Activated CD4-positive, alpha-beta T cell treated with anti-CD3 and anti-CD28 coated beads, Interleukin-2, amount 10 ng/mL, durations not matched to agents 7 days and 5 days (primary cell): Measurements from ENCODE around the gene TCF4. TPM values are rescaled to one million over a fixed set of nuclear protein-coding genes. Genes with fewer than 3 reads are reported as not detected.

Experiments
- CTCF ChIA-PET: fragments of 350-600 bp; sonication (Branson Sonifier 250); formaldehyde crosslinking; loops from one replicate; lab custom pipeline; 2021; ENCODE audit warnings: antibody characterized with exemption; lab: Charles Lee
- POLR2A ChIA-PET: fragments of 350-600 bp; sonication (Branson Sonifier 250); formaldehyde crosslinking; loops from one replicate; lab custom pipeline; 2021; ENCODE audit warnings: antibody characterized with exemption; lab: Charles Lee
- DNase-seq: peaks from one replicate; pipeline ENCODE4 v3.0.0-alpha.2; 2020
- H3K27ac Mint-ChIP-seq: one replicate; pipeline ENCODE4 v1.8.0; 2021; ENCODE audit warnings: mild to moderate bottlenecking, moderate library complexity, mixed read lengths
- H3K27me3 Mint-ChIP-seq: one replicate; pipeline ENCODE4 v1.8.0; 2021; ENCODE audit warnings: mixed read lengths
- H3K36me3 Mint-ChIP-seq: one replicate; pipeline ENCODE4 v1.8.0; 2021; ENCODE audit warnings: low read depth, mixed read lengths
- H3K4me1 Mint-ChIP-seq: one replicate; pipeline ENCODE4 v1.8.0; 2021; ENCODE audit warnings: mixed read lengths
- H3K4me3 Mint-ChIP-seq: one replicate; pipeline ENCODE4 v1.8.0; 2021; ENCODE audit warnings: mild to moderate bottlenecking, moderate library complexity, mixed read lengths
- H3K9me3 Mint-ChIP-seq: one replicate; pipeline ENCODE4 v1.8.0; 2021; ENCODE audit warnings: mixed read lengths
- total RNA-seq, 2 experiments: library from RNA; stranded (reverse); gene quantifications; one replicate each; pipeline ENCODE4 v1.2.3, GENCODE V29; 2021

Gene TCF4
- total RNA-seq, 2 experiments from 2014 or later: 1.7 to 2.4 TPM

- no peak for DNase-seq
- Mint-ChIP-seq H3K27me3 (peaks cover 1% of the 10 kb centered on the region), H3K9me3 (no peaks in the 10 kb centered on the region), H3K4me1 (no peaks in the 10 kb centered on the region), H3K27ac (no peak overlapping the region), H3K4me3 (no peak overlapping the region), H3K36me3 (no peaks in the 10 kb centered on the region)
- POLR2A ChIA-PET: no interaction called here
- CTCF ChIA-PET: no interaction called here
Measured at GRCh38 chr18:55465313-55465712, 122.7 kb downstream of the TCF4 start.

- Mint-ChIP-seq H3K9me3 (no peaks in the 10 kb centered on the region), H3K4me1 (no peaks in the 10 kb centered on the region), H3K27ac (no peak overlapping the region), H3K27me3 (peaks cover 5% of the 10 kb centered on the region), H3K4me3 (no peak overlapping the region), H3K36me3 (no peaks in the 10 kb centered on the region)
- no peak for DNase-seq
- CTCF ChIA-PET: no interaction called here
- POLR2A ChIA-PET: no interaction called here
Measured at GRCh38 chr18:55464581-55464980, 123.4 kb downstream of the TCF4 start.

- POLR2A ChIA-PET: no interaction called here
- Mint-ChIP-seq H3K36me3 (no peaks in the 10 kb centered on the region), H3K27me3 (peaks cover 4% of the 10 kb centered on the region), H3K9me3 (no peaks in the 10 kb centered on the region), H3K4me3 (no peak overlapping the region), H3K27ac (no peak overlapping the region), H3K4me1 (no peaks in the 10 kb centered on the region)
- CTCF ChIA-PET: no interaction called here
- no peak for DNase-seq
Measured at GRCh38 chr18:55462652-55463051, 125.3 kb downstream of the TCF4 start.

GRCh38 chr18:55461848-55462247 is 126.1 kb downstream of the TCF4 start:
- CTCF ChIA-PET: no interaction called here
- Mint-ChIP-seq H3K27me3 (peaks cover 4% of the 10 kb centered on the region), H3K9me3 (no peaks in the 10 kb centered on the region), H3K27ac (no peak overlapping the region), H3K36me3 (no peaks in the 10 kb centered on the region), H3K4me3 (no peak overlapping the region), H3K4me1 (no peaks in the 10 kb centered on the region)
- POLR2A ChIA-PET: no interaction called here
- DNase-seq: no peak

GRCh38 chr18:55458456-55459203 is 129.4 kb downstream of the TCF4 start:
- H3K9me3 Mint-ChIP-seq: no peaks in the 10 kb centered on the region
- H3K4me3 Mint-ChIP-seq: no peak overlapping the region
- no peak for DNase-seq
- H3K36me3 Mint-ChIP-seq: no peaks in the 10 kb centered on the region
- CTCF ChIA-PET: no interaction called here
- H3K27ac Mint-ChIP-seq: no peak overlapping the region
- no peaks in the 10 kb centered on the region for H3K4me1 Mint-ChIP-seq
- POLR2A ChIA-PET: no interaction called here
- peaks cover 4% of the 10 kb centered on the region for H3K27me3 Mint-ChIP-seq

- H3K27ac Mint-ChIP-seq: no peak overlapping the region
- DNase-seq: no peak
- no peak overlapping the region for H3K4me3 Mint-ChIP-seq
- peaks cover 4% of the 10 kb centered on the region for H3K27me3 Mint-ChIP-seq
- H3K4me1 Mint-ChIP-seq: no peaks in the 10 kb centered on the region
- CTCF ChIA-PET: no interaction called here
- POLR2A ChIA-PET: no interaction called here
- no peaks in the 10 kb centered on the region for H3K36me3 Mint-ChIP-seq
- H3K9me3 Mint-ChIP-seq: no peaks in the 10 kb centered on the region
Measured at GRCh38 chr18:55457028-55457427, 131.0 kb downstream of the TCF4 start.

- no peaks in the 10 kb centered on the region for H3K4me1 Mint-ChIP-seq
- H3K4me3 Mint-ChIP-seq: no peak overlapping the region
- POLR2A ChIA-PET: no interaction called here
- H3K27me3 Mint-ChIP-seq: peaks cover 4% of the 10 kb centered on the region
- no peak overlapping the region for H3K27ac Mint-ChIP-seq
- DNase-seq: no peak
- CTCF ChIA-PET: interaction anchor here (0.7 kb wide), 1 partner anchor 634 kb away, joined by 4 read pairs; no protein-coding TSS in a partner anchor
- H3K36me3 Mint-ChIP-seq: no peaks in the 10 kb centered on the region
- no peaks in the 10 kb centered on the region for H3K9me3 Mint-ChIP-seq
Measured at GRCh38 chr18:55455938-55456337, 132.1 kb downstream of the TCF4 start.

GRCh38 chr18:55453186-55453585 is 134.8 kb downstream of the TCF4 start:
- H3K4me1 Mint-ChIP-seq: no peaks in the 10 kb centered on the region
- ChIA-PET CTCF (no interaction called here), POLR2A (no interaction called here)
- H3K36me3 Mint-ChIP-seq: no peaks in the 10 kb centered on the region
- H3K4me3 Mint-ChIP-seq: no peak overlapping the region
- H3K27ac Mint-ChIP-seq: no peak overlapping the region
- DNase-seq: no peak
- no peaks in the 10 kb centered on the region for H3K9me3 Mint-ChIP-seq
- no peaks in the 10 kb centered on the region for H3K27me3 Mint-ChIP-seq

GRCh38 chr18:55452123-55452611 is 135.8 kb downstream of the TCF4 start:
- Mint-ChIP-seq H3K36me3 (no peaks in the 10 kb centered on the region), H3K4me1 (no peaks in the 10 kb centered on the region), H3K9me3 (no peaks in the 10 kb centered on the region), H3K4me3 (no peak overlapping the region), H3K27ac (no peak overlapping the region), H3K27me3 (no peaks in the 10 kb centered on the region)
- POLR2A ChIA-PET: no interaction called here
- no peak for DNase-seq
- CTCF ChIA-PET: no interaction called here

GRCh38 chr18:55449412-55450140 is 138.4 kb downstream of the TCF4 start:
- H3K4me3 Mint-ChIP-seq: no peak overlapping the region
- no peaks in the 10 kb centered on the region for H3K9me3 Mint-ChIP-seq
- POLR2A ChIA-PET: no interaction called here
- no peaks in the 10 kb centered on the region for H3K27me3 Mint-ChIP-seq
- H3K27ac Mint-ChIP-seq: no peak overlapping the region
- no peaks in the 10 kb centered on the region for H3K4me1 Mint-ChIP-seq
- no peak for DNase-seq
- H3K36me3 Mint-ChIP-seq: no peaks in the 10 kb centered on the region
- CTCF ChIA-PET: no interaction called here

GRCh38 chr18:55448420-55448819 is 139.6 kb downstream of the TCF4 start:
- Mint-ChIP-seq H3K36me3 (no peaks in the 10 kb centered on the region), H3K4me1 (no peaks in the 10 kb centered on the region), H3K4me3 (no peak overlapping the region), H3K27ac (no peak overlapping the region), H3K9me3 (no peaks in the 10 kb centered on the region), H3K27me3 (no peaks in the 10 kb centered on the region)
- no peak for DNase-seq
- ChIA-PET POLR2A (interaction anchor here (0.7 kb wide), 1 partner anchor 279 kb away, joined by 3 read pairs; no protein-coding TSS in a partner anchor), CTCF (interaction anchor here (0.7 kb wide), 1 partner anchor 1245 kb away, joined by 3 read pairs; no protein-coding TSS in a partner anchor)

GRCh38 chr18:55447672-55448018 is 140.3 kb downstream of the TCF4 start:
- no peak overlapping the region for H3K27ac Mint-ChIP-seq
- no peak for DNase-seq
- no peaks in the 10 kb centered on the region for H3K9me3 Mint-ChIP-seq
- no peaks in the 10 kb centered on the region for H3K36me3 Mint-ChIP-seq
- CTCF ChIA-PET: no interaction called here
- no peaks in the 10 kb centered on the region for H3K27me3 Mint-ChIP-seq
- H3K4me1 Mint-ChIP-seq: no peaks in the 10 kb centered on the region
- POLR2A ChIA-PET: no interaction called here
- no peak overlapping the region for H3K4me3 Mint-ChIP-seq

- no peak overlapping the region for H3K4me3 Mint-ChIP-seq
- H3K36me3 Mint-ChIP-seq: no peaks in the 10 kb centered on the region
- DNase-seq: no peak
- H3K4me1 Mint-ChIP-seq: no peaks in the 10 kb centered on the region
- H3K9me3 Mint-ChIP-seq: no peaks in the 10 kb centered on the region
- no peaks in the 10 kb centered on the region for H3K27me3 Mint-ChIP-seq
- ChIA-PET CTCF (no interaction called here), POLR2A (no interaction called here)
- H3K27ac Mint-ChIP-seq: no peak overlapping the region
Measured at GRCh38 chr18:55446996-55447671, 140.9 kb downstream of the TCF4 start.
